NAMALWA (cell line): ENCODE results near the gene GRM8.
A peak's percentile ranks its signal among the peaks of the same experiment; 100 is the strongest.
"Not testable (repeated sequence)": the region's sequence is repeated elsewhere in the genome, so short reads cannot be mapped to it uniquely, and the experiment has no call there.

Source experiments
- DNase-seq: peaks from one replicate; pipeline ENCODE4 v3.0.0-alpha.2; 2015; ENCODE audit warnings: low spot score

Gene GRM8

DNA sequence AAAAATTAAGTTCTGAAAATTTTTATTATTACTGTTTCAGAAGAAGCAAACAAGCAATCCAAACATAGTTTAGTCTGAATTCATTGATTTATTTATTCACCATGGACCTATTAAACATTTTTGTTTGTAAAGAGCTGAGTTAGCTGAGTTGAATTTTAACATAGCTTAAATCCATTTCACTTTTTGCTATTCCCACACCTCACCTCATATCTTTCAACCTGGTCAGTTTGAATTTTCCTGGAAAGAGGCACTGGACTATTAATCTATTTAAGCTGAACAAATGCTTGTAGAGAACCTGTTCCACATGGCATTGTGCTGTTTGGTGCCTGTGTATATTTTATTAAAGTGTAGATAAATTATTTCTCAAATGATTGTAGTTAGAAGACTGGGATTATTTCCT, 344.2 kb downstream of the GRM8 start:
- DNase-seq: not testable (repeated sequence)

DNA sequence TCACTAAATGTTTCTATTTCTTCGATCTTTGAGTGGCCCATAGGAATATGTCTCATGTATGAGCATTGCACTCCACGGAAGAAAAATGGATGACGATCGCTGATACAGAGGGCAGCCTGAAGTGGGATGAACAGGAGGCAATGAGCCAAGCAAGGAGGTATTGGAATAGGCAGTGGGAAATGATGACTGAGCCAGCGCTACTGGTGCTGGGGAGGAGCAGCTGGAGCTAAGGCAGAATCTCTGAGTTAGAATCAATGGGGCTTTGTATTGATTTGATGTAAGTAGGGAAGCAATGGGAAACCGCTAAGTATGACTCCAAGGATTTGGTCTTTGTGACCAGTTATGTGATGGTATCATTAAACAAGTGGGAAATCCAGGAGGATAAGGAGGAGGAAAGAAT, 345.1 kb downstream of the GRM8 start:
- DNase-seq: not testable (repeated sequence)

DNA sequence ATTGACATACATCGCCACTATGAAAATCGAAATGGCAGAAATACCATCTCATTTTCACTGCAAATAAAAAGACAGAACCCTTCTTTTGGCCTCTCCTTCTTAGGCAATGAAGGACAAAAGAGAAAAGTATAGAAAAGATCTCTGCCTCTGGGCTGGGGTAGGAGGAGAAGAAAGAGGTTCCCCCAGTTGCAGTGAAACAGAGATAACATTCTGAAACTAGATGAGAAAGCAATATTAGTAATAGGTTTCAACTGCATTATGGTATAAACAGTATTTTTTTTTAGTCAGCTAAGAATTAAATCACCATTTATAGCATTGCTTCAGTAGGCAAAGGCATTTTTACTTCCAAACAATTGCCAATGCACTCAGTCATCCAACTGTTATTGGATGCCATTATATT, 347.5 kb downstream of the GRM8 start:
- not testable (repeated sequence) for DNase-seq

DNA sequence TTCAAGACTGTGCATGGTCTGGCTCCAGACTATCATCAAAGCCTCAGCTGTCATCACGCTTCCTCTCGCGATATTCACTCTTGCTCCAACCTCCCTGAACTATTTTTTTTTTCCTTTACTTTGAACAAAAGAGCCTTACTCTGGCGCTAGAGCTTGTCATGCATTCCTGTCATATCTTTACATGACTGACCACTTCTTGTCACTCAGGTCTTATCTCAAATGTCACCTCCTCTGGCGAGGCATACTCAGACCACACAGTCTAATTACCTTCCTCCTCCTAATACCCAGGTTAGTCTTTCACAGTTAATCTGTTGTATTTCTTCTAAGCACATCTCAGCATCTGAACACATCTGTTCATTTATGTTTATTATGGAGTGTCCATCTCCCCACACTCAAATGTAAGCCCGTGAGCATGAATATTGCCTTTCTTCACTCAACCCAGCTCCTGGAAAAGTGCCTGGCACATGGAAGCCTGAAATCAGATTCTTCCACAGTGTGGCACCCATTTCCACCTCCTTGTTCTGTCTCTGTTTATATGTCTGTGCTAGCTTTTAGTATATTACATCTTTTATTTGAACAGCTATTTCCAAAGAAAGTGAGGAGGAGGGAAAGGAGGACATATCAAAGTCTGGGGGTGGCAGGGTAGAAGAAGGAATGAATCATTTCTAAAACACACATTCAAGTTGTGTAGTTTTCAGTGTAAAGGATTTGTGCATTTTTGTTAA, 351.5 kb downstream of the GRM8 start:
- DNase-seq: not testable (repeated sequence)

DNA sequence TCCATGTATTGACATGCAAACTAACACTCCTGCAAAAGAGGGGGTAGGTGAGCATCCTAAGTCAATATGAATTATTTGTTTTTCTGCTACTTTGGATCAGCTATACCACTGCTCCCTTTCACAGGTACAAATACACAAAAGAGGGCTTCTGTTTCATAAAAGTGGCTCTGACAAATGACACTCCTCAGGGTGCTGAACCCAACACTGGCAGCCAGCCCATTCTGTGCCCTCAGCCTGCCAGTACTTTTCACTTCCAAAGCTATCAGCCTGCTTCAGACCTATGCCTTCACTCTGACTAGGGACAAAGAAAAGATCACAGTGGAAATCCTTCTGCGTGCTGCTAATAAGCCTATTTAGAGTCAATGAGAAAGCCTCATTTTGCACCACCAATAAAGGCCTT, 364.8 kb downstream of the GRM8 start:
- DNase-seq: not testable (repeated sequence)

DNA sequence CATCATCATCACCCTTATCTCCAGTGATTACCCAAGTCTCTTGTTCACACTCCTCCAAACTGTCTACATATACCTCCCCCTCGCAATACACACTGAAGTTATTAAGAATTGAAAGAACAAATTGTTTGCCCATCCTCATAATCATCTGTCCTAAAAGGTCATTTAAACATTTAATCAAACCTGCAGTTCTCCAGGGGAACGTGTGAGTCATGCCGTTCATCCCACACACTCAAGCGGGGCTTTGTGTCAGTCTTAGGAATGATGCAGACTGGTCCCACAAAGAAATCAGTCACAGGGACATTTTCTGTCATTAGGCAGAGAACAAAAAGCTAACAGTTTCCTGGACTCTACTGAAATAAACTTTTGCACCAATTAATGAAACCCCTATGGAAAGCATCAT, 365.2 kb downstream of the GRM8 start:
- DNase-seq: not testable (repeated sequence)

DNA sequence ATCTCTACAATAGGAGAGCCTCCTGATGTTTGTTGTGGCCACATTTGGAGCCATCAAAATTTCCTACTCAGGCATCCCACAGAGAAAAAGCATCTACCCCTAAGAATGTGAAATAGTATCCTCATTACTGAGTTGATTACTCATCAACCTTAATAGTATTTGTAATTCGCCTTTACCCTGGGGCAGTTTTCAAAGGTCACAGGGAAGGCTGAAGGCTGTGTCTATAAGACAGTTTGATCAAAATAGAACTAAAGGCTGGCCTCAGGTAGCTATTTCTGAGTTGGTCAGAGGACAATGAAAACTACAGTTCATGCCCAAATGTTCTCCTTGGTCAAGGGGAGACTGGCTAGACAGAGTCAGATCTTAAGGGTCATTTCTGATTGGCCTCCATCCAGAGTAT, 370.0 kb downstream of the GRM8 start:
- DNase-seq: not testable (repeated sequence)

DNA sequence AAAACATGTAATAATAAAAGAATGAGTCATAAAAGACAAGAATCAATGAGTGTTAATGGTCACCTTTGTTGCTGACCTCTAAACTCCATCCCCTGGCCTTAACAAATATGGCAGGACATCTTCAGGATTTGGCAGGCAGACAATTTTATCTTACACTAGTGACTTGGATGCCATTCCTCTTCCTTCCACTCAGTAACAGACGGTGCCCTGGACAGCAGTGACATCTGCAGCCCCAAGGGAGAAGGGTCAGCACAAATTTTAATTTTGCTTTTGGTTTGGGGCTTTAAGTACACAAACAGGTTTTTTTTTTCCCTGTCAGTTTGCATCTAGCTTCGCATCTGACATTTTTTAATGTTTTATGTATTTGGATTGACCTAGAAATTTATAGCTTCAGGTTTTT, 370.8 kb downstream of the GRM8 start:
- DNase-seq: not testable (repeated sequence)

DNA sequence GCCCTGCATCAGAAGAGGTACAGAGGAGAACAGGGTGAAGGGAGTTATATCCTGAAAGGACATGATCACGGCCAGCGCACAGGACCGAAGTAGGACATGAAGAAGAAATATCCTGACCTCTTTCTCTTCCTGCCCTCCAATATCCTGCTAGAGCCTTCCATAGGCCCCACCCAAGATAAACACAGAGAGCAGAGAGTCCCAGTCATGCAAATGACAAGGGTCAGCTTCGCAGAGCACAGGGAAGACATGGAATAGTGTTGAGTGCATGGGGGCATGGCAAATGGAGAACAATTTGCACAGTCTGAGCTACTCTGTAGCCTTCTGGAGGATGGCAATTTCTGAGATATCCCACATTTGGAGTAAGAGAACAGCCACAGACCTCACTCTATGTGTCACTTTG, 371.4 kb downstream of the GRM8 start:
- no peak for DNase-seq

DNA sequence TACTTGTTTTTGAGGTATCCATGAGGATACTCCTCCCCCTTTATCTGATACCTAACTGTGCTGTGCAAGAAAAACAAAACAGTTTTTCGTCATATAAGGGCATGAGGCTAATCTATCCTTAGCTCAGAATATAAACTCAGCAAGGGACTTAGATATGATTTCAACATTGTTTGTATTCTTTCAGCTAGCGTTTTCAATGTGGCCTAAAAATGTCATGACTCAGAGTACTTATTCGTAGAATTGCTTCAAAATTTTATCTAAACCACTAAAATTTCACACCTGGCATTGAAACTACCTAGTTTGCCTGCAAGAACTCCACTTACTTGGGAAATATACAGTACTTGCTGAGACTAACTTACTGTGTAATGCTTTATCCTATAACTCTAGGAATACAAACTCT, 376.2 kb downstream of the GRM8 start:
- DNase-seq: not testable (repeated sequence)

DNA sequence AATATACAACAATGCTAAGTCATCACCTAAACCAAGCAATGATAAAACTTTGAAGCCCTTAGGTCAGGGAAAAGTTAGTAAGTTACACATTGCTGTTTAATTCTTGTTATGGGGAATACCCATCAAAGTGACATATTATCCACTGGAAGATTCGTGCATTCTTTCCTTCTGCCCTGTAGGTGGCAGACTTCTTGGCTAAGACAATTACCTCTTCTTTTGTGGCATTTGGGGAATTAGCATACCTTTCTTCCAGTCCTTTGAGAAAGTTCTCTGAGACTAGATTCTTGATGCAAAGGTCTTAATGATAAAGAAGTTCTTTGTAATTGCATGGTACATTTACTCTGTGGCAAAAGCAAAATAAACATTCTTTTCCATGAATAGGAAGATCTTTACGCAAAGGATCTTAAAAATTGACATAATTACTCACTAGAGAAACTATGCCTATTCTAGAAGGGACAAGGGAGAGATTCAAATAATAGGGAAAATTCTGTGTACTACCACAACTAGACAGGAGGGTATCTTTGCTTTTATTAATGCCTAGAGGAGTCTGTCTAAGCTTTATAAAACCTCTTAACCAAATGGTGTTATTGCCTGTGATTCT, 395.9 kb downstream of the GRM8 start:
- peak; percentile 53 for DNase-seq

DNA sequence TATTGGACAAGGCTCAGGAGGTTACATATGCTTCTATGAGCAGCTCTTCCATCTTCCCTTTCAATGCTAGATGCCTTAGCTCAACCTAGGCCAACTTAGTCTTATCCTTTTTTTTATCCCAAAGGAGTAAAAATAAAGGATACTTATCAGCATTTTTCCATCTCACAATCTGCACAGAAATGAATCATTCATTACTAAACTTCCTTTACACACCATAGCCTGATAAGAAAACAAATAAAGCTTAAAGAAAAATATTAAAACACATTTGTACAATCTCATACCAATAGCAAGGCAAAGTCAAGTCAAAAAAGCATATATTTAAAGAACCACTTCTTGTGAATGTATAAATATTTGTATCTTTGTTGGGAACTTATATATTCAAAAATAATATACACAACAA, 407.4 kb downstream of the GRM8 start:
- DNase-seq: no peak

DNA sequence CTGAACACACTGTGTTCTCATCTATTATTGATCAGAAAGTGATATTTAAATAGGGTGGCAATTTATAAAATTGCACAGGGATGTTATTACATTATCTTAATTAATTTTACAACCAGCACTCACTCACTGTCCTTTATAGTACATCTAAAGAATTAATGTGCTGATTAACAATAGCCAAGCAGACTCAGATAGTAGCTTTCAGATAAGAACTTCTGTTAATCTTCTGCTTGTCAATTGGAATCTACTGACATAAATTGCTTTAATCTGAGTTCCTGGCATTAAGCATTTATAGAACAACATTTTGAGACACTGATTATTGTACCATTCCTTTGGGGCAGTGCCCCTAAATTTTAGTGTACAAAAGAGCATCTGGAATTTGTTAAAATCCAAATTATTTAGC, 408.9 kb downstream of the GRM8 start:
- DNase-seq: no peak

DNA sequence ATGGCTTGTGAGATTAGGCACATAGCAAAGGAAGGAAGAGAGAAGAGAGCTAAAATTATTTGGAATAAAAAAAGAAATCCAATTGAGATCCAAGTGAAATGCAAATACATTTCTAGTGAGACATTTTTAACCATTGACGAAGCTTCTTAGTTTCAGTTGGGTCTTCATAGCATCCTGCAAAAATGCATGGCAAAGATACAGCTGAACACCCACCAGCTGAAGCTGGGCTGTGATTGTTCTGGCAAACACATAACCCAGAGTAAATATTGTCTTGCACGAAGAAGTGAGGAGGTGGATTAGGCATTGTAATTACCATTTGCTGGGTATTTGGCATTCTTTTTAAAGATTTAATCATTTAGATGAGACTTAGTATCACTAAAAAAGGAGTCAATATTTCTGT, 409.4 kb downstream of the GRM8 start:
- no peak for DNase-seq

DNA sequence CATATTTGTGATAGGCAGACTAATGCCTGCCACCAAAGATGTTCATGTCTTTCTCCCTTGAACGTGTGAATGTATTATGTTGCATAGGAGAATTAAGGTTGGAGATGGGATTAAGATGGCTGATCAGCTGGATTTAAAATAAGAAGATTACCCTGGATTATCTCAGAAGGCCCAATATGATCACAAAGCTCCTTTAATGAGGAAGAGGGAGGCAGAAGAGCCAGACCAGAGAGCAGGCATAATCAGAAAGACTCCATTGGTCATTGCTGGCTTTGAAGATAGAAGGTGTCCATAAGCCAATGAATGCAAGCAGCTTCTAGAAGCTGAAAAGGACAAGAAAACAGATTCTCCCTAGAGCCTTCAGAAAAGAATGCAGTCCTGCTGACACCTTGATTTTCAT, 410.3 kb downstream of the GRM8 start:
- DNase-seq: no peak

DNA sequence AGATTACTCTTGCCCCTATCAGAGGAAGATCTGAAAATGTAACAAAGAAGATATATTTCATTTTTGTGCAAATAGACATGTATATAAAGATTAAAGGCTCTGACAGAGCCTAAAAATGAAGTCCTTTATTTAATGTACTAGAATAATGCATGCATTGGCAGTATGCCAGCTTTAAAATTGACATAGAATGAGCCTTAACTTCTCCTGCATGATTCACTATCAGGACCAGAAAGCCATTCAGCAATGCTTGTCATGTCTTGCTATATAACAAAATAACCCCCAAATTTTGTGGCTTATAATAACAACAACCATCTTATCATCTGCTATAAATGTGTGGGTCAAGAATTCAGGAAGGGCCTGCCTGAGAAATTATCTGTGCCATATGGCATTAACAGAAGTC, 411.9 kb downstream of the GRM8 start:
- no peak for DNase-seq

DNA sequence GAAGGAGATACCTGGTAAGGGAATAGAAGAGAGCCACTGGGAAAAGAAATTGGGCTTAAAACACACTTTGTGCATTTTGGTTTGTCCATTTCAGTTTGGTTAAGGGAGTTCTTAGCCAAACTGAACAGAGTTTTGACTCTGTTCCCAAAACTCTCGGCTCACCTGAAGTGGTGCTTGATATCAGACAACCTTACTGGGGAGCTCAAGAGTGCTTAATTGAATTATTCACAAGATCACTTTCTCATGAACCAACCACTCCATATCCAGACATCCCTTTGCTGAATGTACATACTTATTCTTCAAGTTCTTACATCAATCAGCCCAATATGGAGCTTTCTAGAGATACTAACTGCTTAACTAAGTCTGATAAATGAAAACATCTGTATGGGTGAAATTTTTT, 413.1 kb downstream of the GRM8 start:
- DNase-seq: no peak

DNA sequence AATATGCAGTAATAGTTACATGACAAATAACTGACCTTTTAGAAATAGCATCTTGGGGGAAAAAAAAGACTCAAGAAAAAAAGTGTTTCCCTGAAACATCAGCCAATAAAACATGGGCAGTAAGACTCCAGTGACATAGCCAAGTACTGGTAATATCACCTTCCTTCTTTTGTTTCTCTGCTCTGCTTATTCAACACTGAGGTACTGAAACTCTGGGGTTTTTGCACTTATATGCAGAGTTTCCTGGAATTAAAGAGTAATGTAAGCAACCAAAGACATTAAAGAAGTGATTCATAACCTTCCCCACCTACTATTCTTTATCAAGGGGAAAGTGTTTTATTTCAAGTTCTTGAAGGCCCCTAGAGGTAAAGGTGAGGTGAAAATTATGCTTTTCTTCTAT, 414.5 kb downstream of the GRM8 start:
- DNase-seq: no peak

DNA sequence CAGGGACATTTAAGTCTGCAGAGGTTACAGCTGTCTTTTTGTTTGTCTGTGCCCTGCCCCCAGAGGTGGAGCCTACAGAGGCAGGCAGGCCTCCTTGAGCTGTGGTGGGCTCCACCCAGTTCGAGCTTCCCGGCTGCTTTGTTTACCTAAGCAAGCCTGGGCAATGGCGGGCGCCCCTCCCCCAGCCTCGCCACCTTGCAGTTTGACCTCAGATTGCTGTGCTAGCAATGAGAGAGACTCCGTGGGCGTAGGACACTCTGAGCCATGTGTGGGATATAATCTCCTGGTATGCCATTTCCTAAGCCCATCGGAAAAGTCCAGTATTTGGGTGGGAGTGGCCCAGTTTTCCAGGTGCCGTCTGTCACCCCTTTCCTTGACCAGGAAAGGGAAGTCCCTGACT, 421.5 kb downstream of the GRM8 start:
- not testable (repeated sequence) for DNase-seq

DNA sequence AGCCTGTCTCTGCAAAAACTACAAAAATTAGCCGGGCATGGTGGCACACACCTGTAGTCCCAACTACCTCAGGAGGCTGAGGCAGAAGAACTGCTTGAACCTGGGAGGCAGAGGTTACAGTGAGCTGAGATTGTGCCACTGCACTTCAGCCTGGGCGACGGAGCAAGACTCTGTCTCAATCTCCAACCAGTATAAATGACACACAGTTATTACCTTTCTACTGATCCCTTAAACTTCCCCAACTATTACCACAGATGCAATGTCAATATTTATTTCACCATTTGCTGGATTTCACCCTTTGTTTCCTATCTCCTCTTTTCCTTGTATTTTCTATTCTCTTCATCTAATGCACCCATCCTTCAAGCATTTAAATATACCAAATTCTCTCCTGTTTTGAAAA, 431.8 kb downstream of the GRM8 start:
- no peak for DNase-seq

DNA sequence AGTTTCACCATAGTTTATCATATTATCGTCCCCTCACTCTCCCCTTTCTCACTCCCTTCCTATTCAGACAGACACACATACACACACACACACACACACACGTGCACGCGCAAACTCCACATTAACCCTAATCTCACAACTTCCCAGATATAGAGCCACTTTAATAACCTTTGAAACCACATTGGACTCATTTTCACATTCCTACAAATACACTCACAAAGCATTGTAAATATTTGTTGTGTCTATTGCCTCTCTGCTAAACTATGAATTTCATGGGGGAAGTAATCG, 433.6 kb downstream of the GRM8 start:
- DNase-seq: no peak

DNA sequence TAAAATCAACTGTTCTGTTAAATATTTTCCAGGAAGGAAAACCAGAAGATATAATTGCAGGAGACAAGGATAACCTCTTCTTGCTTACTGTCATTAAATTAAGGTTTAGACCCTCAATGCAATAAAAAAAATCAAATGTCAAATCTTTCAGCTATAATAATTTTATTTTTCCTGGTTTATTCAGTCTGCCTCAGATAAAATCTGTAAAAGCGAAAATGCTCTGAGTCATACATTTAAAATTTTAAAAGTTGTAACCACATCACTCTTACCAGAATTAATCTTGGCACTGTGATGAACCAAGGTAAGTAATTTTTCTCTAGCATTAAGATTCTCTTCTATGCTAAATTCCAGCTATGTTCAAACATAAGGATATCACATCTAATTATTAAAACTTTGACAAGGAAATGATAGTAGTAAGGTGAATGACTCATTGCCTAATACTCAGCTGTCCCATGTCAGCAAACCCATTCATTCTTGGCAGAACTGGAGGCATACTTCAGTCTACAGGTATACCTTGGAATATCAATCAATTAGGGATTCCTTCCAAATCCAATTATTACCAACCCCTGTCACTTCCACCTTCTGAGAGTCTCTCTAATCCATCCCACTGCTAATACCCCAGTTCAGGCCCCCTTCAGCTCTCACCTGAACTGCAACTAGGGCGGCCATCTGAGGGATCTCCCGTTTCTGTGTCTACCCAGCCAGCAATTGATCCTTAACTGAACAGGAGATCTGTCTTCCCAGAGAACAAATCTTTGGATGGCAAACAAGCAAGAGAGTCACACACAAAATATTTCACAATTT, 434.1 kb downstream of the GRM8 start:
- no peak for DNase-seq

DNA sequence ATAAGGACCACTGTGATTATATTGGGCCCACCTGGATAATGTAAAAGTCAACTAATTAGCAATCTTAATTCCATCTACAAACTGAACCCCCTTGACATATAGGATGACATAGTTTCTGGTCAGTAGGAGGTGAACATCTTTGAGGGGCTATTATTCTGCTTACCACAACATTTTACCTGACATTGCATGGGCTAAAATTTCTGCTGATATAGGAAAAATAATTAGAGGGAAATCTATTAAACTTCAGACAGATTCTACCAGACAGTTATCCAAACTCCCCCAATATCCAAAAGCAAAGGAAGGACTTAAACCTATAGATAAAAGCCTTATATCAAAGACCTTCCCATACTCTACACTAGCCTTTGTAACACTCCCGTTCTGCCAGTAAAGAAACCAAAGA, 443.6 kb downstream of the GRM8 start:
- DNase-seq: no peak

DNA sequence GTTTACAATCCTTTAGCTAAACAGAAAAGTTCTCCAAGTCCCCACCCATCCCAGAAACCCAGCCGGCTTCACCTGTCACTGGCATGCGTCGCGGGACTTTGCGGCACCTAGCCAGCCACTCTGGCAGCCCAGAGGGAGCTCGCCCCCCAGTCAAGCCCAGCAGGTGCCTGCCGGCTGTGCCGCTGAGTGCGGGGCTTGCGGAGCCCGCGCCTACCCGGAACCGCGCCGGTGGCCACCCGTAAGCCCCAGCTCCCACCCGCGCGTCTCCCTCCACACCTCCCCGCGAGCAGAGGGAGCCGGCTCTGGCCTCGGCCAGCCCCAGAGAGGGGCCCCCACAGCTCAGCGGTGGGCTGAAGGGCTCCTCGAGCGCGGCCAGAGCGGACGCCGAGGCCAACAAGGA, 446.1 kb downstream of the GRM8 start:
- DNase-seq: no peak
